Neuronal stem cell (in vitro differentiated cells): ENCODE measurements around the gene ACKR3.

Experiments used
- DNase-seq: peaks from one replicate; pipeline ENCODE4 v3.0.0-alpha.2; 2013; ENCODE audit warnings: low spot score
- H2AFZ ChIP-seq: one replicate; pipeline ENCODE4 v1.6.1; 2013; ENCODE audit warnings: mild to moderate bottlenecking, low read length, inconsistent platforms
- H2AK5ac ChIP-seq: 2 replicates; pipeline ENCODE4 v1.6.1; 2013; ENCODE audit warnings: low read depth, mild to moderate bottlenecking, inconsistent platforms, low read length, moderate library complexity, mixed read lengths
- H2BK120ac ChIP-seq: 2 replicates; pipeline ENCODE4 v1.6.1; 2013; ENCODE audit warnings: low read depth, mild to moderate bottlenecking, inconsistent platforms, low read length, moderate library complexity, mixed read lengths
- H2BK12ac ChIP-seq: one replicate; pipeline ENCODE4 v1.6.1; 2013; ENCODE audit warnings: low read length, inconsistent platforms
- H2BK15ac ChIP-seq: 2 replicates; pipeline ENCODE4 v1.6.1; 2013; ENCODE audit warnings: mild to moderate bottlenecking, low read length, inconsistent platforms, mixed read lengths
- H2BK5ac ChIP-seq: one replicate; pipeline ENCODE4 v1.6.1; 2013; ENCODE audit warnings: inconsistent platforms, mild to moderate bottlenecking, low read length, moderate library complexity
- H3K14ac ChIP-seq: one replicate; pipeline ENCODE4 v1.6.1; 2013; ENCODE audit warnings: low read length, inconsistent platforms
- H3K18ac ChIP-seq: 2 replicates; pipeline ENCODE4 v1.6.1; 2013; ENCODE audit warnings: low read length, inconsistent platforms
- H3K23ac ChIP-seq: 2 replicates; pipeline ENCODE4 v1.6.1; 2013; ENCODE audit warnings: low read depth, mild to moderate bottlenecking, mixed read lengths, low read length, inconsistent platforms; ENCODE audit not compliant: poor library complexity
- H3K27ac ChIP-seq: replicated peaks from 3 replicates; pipeline ENCODE4 v1.5.1; 2013; ENCODE audit warnings: low read length, inconsistent platforms
- H3K27me3 ChIP-seq, 3 experiments: 2 replicates each; pipeline ENCODE4 v1.6.1; 2013; ENCODE audit warnings: low read length in 3 of 3, mild to moderate bottlenecking in 2 of 3, inconsistent platforms in 1 of 3, low read depth in 1 of 3, mixed read lengths in 1 of 3, moderate library complexity in 1 of 3; ENCODE audit not compliant: control insufficient read depth in 3 of 3, insufficient read depth in 3 of 3
- H3K36me3 ChIP-seq, 2 donors: replicated peaks in 1 of 2; 2 replicates each; pipeline ENCODE4 v1.6.1; 2013; ENCODE audit warnings: low read length in 2 of 2; ENCODE audit not compliant: control insufficient read depth in 2 of 2, insufficient read depth in 2 of 2
- H3K4ac ChIP-seq: 2 replicates; pipeline ENCODE4 v1.6.1; 2013; ENCODE audit warnings: inconsistent platforms, mild to moderate bottlenecking, low read length, moderate library complexity
- H3K4me1 ChIP-seq, 2 donors: 1 replicate in 1 of 2; 2 replicates in 1 of 2; pipeline ENCODE4 v1.6.1; 2013; ENCODE audit warnings: low read length in 2 of 2, low read depth in 1 of 2; ENCODE audit not compliant: control insufficient read depth in 2 of 2, insufficient read depth in 1 of 2
- H3K4me2 ChIP-seq: one replicate; pipeline ENCODE4 v1.6.1; 2013; ENCODE audit warnings: mild to moderate bottlenecking, low read length, inconsistent platforms; ENCODE audit not compliant: insufficient read depth, poor library complexity, severe bottlenecking
- H3K4me3 ChIP-seq, 2 donors: 2 replicates each; pipeline ENCODE4 v1.5.1; 2013; ENCODE audit warnings: low read length in 2 of 2, mild to moderate bottlenecking in 2 of 2, inconsistent platforms in 1 of 2, moderate library complexity in 1 of 2
- H3K79me1 ChIP-seq: one replicate; pipeline ENCODE4 v1.6.1; 2013; ENCODE audit warnings: low read depth, mild to moderate bottlenecking, inconsistent platforms, low read length, moderate library complexity
- H3K9ac ChIP-seq: one replicate; pipeline ENCODE4 v1.6.1; 2013; ENCODE audit warnings: mild to moderate bottlenecking, low read depth, low read length, inconsistent platforms; ENCODE audit not compliant: poor library complexity
- H3K9me3 ChIP-seq, 2 donors: replicated peaks in 1 of 2; 2 replicates each; pipeline versions ENCODE3 to v1.6.1; 2013; ENCODE audit warnings: low read length in 2 of 2, mild to moderate bottlenecking in 2 of 2, inconsistent platforms in 1 of 2, low read depth in 1 of 2, mixed read lengths in 1 of 2, moderate library complexity in 1 of 2; ENCODE audit not compliant: control insufficient read depth in 2 of 2, insufficient read depth in 1 of 2
- H4K8ac ChIP-seq: one replicate; pipeline ENCODE4 v1.6.1; 2013; ENCODE audit warnings: low read depth, mild to moderate bottlenecking, inconsistent platforms, low read length, moderate library complexity
- H4K91ac ChIP-seq: one replicate; pipeline ENCODE4 v1.6.1; 2013; ENCODE audit warnings: low read length, low read depth, mild to moderate bottlenecking, inconsistent platforms; ENCODE audit not compliant: poor library complexity
- WGBS, 2 donors: extraction: QIAGEN DNeasy Blood & Tissue Kit; methylation state at CpG; one replicate each; pipeline ENCODE4 v1.1.7; 2013; ENCODE audit warnings: missing lambda C conversion rate in 2 of 2, mixed read lengths in 1 of 2; ENCODE audit not compliant: insufficient read length in 2 of 2, insufficient replicate concordance in 1 of 2; ENCODE audit errors: extremely low coverage in 2 of 2; 5-methylcytosine and 5-hydroxymethylcytosine counted together

Gene ACKR3

GRCh38 chr2:236536727-236537398 lies 32.8 kb upstream of the ACKR3 start:
- H4K91ac ChIP-seq: no peak overlapping the region
- no peak overlapping the region for H2BK12ac ChIP-seq
- no peak overlapping the region for H2BK120ac ChIP-seq
- no peaks in the 10 kb centered on the region for H3K9me3 ChIP-seq
- no peak overlapping the region for H2AK5ac ChIP-seq
- H4K8ac ChIP-seq: peak overlapping the region; percentile 58
- H2AFZ ChIP-seq: no peak overlapping the region
- no peaks in the 10 kb centered on the region for H3K4me1 ChIP-seq
- H3K4me3 ChIP-seq: no peak overlapping the region
- H3K79me1 ChIP-seq: no peaks in the 10 kb centered on the region
- WGBS, 2 donors: no CpG with 5 or more reads among the region's 6 CpGs
- peak overlapping the region; percentile 4 for H2BK5ac ChIP-seq
- peaks cover 0 to 25% (median 0%) of the 10 kb centered on the region in 3 experiments for H3K27me3 ChIP-seq
- H3K27ac ChIP-seq: no peak overlapping the region
- no peak overlapping the region for H3K4ac ChIP-seq
- H2BK15ac ChIP-seq: no peak overlapping the region
- H3K14ac ChIP-seq: no peak overlapping the region
- no peak overlapping the region for H3K23ac ChIP-seq
- H3K9ac ChIP-seq: no peak overlapping the region
- no peak for DNase-seq
- H3K4me2 ChIP-seq: no peak overlapping the region
- no peak overlapping the region for H3K18ac ChIP-seq
- H3K36me3 ChIP-seq: no peaks in the 10 kb centered on the region

GRCh38 chr2:236538242-236538641 lies 31.4 kb upstream of the ACKR3 start:
- Histone ChIP-seq H3K9ac (no peak overlapping the region), H2AK5ac (no peak overlapping the region), H3K4me2 (no peak overlapping the region), H3K14ac (no peak overlapping the region), H3K27me3 (peaks cover 0 to 20% (median 0%) of the 10 kb centered on the region in 3 experiments), H2AFZ (no peak overlapping the region), H3K27ac (no peak overlapping the region), H3K9me3 (no peaks in the 10 kb centered on the region), H3K18ac (no peak overlapping the region), H3K36me3 (no peaks in the 10 kb centered on the region), H4K8ac (no peak overlapping the region), H2BK120ac (no peak overlapping the region), H3K4ac (no peak overlapping the region), H2BK12ac (no peak overlapping the region), H3K79me1 (no peaks in the 10 kb centered on the region), H4K91ac (no peak overlapping the region), H3K23ac (no peak overlapping the region), H3K4me3 (no peak overlapping the region), H3K4me1 (no peaks in the 10 kb centered on the region), H2BK15ac (no peak overlapping the region), H2BK5ac (no peak overlapping the region)
- DNase-seq: no peak
- WGBS, 2 donors: no CpG with 5 or more reads among the region's 5 CpGs

- no peak for DNase-seq
- H3K9ac ChIP-seq: no peak overlapping the region
- H3K4me2 ChIP-seq: no peak overlapping the region
- H4K8ac ChIP-seq: no peak overlapping the region
- no peak overlapping the region for H2AFZ ChIP-seq
- no peak overlapping the region for H4K91ac ChIP-seq
- H3K4me1 ChIP-seq: no peaks in the 10 kb centered on the region
- H3K79me1 ChIP-seq: no peaks in the 10 kb centered on the region
- H3K4me3 ChIP-seq: no peak overlapping the region
- WGBS, 2 donors: no CpG with 5 or more reads among the region's 4 CpGs
- H3K4ac ChIP-seq: no peak overlapping the region
- H3K36me3 ChIP-seq: no peaks in the 10 kb centered on the region
- no peak overlapping the region for H2BK12ac ChIP-seq
- no peak overlapping the region for H2BK15ac ChIP-seq
- H3K23ac ChIP-seq: no peak overlapping the region
- peaks cover 0 to 11% (median 0%) of the 10 kb centered on the region in 3 experiments for H3K27me3 ChIP-seq
- no peak overlapping the region for H2AK5ac ChIP-seq
- no peak overlapping the region for H3K14ac ChIP-seq
- H3K27ac ChIP-seq: no peak overlapping the region
- no peak overlapping the region for H3K18ac ChIP-seq
- no peaks in the 10 kb centered on the region for H3K9me3 ChIP-seq
- no peak overlapping the region for H2BK120ac ChIP-seq
- no peak overlapping the region for H2BK5ac ChIP-seq
Observed at GRCh38 chr2:236541008-236541562, 28.5 kb upstream of the ACKR3 start.

- Histone ChIP-seq H2BK12ac (no peak overlapping the region), H3K14ac (no peak overlapping the region), H3K27me3 (no peaks in the 10 kb centered on the region), H3K23ac (no peak overlapping the region), H3K79me1 (no peaks in the 10 kb centered on the region), H3K4me2 (no peak overlapping the region), H3K4me1 (no peaks in the 10 kb centered on the region), H2BK120ac (no peak overlapping the region), H3K4ac (no peak overlapping the region), H4K91ac (no peak overlapping the region), H3K36me3 (no peaks in the 10 kb centered on the region), H3K4me3 (no peak overlapping the region), H2BK5ac (no peak overlapping the region), H2AK5ac (no peak overlapping the region), H2AFZ (no peak overlapping the region), H4K8ac (no peak overlapping the region), H3K18ac (peak overlapping the region; percentile 77), H2BK15ac (no peak overlapping the region), H3K27ac (no peak overlapping the region), H3K9me3 (peaks cover 2 to 8% of the 10 kb centered on the region in 2 donors), H3K9ac (no peak overlapping the region)
- no peak for DNase-seq
- no CpG with 5 or more reads among the region's 13 CpGs for WGBS, 2 donors
Observed at GRCh38 chr2:236544362-236544761, 25.3 kb upstream of the ACKR3 start.
